Measurements from ENCODE around the gene NAV2.
A peak's percentile ranks its signal among the peaks of the same experiment; 100 is the strongest.

GRCh38 chr11:19980957-19981669, 268.5 kb downstream of the NAV2 start:
- TF ChIP-seq CTCF (IDR thresholded peaks at IDR 0.05) (no peak), POLR2A (IDR thresholded peaks at IDR 0.05) (no peak), POLR2AphosphoS5 (IDR thresholded peaks at IDR 0.05) (peak in 2 of 3 donors; percentile 19 to 38), EP300 (IDR thresholded peaks at IDR 0.05; ENCODE audit: low read depth) (no peak)

Data from transverse colon (tissue), 4 donors.